HTR-8/SVneo (cell line): ENCODE results near the gene ZNF235.
A peak's percentile ranks its signal among the peaks of the same experiment; 100 is the strongest.
"Not testable (repeated sequence)": the region's sequence is repeated elsewhere in the genome, so short reads cannot be mapped to it uniquely, and the experiment has no call there.

Experiments used
- DNase-seq: peaks from one replicate; pipeline ENCODE4 v3.0.0; 2011; ENCODE audit warnings: low spot score, mixed read lengths; ENCODE audit not compliant: insufficient read length
- FAIRE-seq: peaks from 2 replicates; lab custom pipeline; 2011; peaks lifted over from hg19 to GRCh38; lab: Jason Lieb, UNC

ZNF235 gene

DNA sequence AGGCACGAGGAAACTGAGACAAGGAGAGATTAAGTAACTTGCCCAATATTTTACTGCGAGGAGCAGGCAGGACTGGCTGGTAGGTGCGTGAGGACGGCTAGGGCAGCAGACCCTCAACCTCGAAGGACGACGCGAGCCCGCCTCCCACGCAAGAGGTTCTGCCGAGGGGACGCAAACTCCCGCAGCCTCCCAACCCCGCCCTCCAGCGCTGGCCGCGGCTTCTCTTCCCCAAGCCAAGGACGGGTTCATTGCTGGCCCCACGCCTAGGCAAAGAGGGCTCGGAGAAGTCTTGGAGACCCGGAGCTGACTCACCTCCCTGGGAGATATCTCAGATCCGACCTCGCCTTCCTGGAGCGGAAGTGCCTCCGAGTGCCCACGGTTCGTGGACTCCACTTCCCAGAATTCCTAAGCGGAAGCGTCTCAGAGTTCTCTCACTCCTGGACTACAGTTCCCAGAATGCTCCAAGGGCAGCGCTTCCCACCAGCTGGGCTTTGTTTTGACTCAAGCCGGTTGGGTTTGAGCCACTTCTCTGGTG lies at the start of gene ZNF235:
ZNF235 (minus strand) TSS at position 367 of the 535 bp plus-strand sequence. CDS start 1,621 bp downstream, outside the sequence.
- peak; percentile 31 for FAIRE-seq
- DNase-seq: peak; percentile 94

DNA sequence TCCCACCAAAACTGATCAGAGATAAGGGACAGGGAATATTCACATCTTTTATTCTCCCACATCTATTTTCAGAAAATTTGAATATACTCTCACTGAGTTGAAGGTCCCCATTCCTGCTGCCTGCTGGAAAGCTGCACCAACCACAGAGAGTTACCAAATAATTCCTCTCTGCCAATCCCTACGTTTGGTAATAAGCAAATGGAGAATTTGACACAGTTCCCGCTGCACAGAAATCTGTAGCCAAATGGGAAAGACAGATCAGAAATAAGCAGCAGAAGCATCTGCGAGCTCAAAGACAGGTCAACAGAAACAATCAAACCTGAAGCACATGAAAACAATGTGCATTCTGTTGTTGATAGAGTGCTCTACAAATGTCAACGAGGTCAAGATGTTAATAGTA lies 41.7 kb upstream of the ZNF235 start:
- no peak for FAIRE-seq

DNA sequence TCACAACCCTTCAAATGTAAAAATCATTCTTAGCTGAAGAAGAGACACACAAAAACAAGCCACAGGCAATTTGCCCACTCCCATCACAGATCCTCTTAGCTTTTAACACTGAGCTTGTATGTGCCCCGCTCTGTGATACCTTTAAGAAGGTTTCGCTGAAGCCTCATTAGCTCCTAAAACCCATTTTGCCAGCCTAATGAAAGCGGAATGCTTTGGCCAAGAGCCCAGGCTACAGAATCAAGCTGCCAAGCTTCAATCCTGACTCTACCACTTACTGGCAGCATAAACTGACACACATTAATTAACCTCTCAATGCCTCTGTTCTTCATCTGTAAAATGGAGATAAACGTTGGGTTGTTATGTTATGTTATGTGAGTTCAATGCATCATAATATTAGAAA lies 41.1 kb upstream of the ZNF235 start:
- no peak for FAIRE-seq

More for the DNA sequence above, 41.7 kb upstream of the ZNF235 start:
- no peak for DNase-seq

DNA sequence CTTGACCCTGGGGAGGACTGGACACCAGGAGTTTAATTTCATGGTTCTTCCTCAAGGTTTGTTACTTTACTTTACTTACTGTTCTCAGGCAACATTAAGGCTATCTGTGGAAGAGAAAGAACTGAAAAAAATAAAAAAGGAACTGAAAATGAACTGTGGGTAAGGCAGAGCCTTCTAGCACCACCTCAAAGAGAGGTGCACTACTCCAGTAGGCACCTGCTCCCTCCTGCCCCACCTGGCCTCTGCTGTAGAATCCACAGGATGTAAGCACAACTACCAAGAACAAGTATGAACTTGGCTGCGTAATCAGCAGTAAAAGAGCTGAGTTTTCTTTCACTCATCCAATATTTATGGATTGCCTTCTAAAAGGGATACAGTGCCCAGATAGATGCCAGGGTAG lies 39.4 kb upstream of the ZNF235 start:
- no peak for FAIRE-seq
- DNase-seq: no peak

More for the DNA sequence above, 41.1 kb upstream of the ZNF235 start:
- no peak for DNase-seq

DNA sequence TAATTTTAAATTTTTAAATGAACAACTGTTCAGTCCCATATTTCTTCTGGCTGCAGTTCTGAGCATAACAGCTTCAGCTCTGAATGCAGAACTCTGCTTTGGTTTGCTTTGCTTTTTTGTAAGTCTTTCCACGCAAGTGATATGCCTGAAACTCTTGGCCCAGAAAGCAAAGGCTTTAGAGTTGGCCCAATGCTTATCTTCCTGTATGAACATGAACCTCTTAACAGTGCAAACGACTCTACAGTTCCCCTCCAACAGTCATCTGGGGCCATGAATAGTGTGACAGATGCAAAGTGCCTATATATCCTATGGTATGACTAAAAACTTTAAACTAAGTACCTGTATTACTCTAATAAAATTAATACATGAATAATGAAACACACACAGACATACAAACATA lies 37.0 kb upstream of the ZNF235 start:
- no peak for FAIRE-seq

DNA sequence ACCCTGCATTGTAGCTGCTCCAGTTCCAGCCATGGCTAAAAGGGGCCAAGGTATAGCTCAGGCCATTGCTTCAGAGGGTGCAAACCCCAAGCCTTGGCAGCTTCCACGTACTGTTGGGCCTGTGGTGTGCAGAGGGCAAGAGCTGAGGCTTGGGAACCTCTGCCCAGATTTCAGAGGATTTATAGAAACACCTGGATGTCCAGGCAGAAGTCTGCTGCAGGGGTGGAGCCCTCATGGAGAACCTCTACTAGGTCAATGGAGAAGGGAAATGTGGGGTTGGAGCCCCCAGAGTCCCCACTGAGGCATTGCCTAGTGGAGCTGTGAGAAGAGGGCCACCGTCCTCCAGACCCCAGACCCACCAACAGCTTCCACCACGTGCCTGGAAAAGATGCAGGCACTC lies 29.8 kb upstream of the ZNF235 start:
- FAIRE-seq, DNase-seq: not testable (repeated sequence)

More for the DNA sequence above, 37.0 kb upstream of the ZNF235 start:
- no peak for DNase-seq

DNA sequence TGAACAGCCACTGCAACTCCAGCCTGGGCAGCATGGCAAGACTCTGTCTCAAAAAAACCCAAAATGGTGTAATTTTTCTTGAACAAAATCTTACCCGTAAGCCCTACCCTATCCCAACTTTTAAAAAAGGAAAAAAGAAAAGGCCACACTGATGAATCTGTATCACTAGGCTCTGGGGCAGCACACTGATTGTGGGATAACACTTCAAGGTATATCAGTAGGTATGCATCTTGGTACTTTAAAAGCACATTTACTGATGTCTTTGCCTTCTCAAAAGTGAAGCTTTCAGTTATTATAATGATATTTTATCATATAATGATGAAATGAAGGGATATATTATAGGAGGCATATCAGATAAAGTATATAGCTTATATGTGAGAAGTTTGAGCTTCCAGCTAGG lies 27.3 kb upstream of the ZNF235 start:
- DNase-seq (no peak), FAIRE-seq (no peak)

DNA sequence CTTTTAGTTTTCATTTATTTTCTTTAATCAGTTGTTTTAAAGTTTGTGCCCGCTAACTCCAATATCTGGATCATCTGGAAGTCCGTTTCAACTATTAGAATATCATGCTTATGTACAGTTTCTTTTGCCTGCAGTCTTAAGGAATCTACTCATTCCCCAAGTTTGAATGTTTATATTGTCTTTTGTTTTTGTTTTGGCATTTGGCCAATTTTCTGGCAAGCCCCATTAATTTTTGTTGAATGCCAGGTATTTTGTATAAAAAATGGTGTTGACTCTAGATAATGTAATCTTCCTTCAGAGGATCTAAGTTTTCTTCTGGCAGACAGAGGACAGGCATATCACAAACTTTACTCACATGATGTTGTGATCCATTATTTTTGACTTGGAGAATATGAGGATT lies 11.1 kb upstream of the ZNF235 start:
- FAIRE-seq (no peak), DNase-seq (no peak)

DNA sequence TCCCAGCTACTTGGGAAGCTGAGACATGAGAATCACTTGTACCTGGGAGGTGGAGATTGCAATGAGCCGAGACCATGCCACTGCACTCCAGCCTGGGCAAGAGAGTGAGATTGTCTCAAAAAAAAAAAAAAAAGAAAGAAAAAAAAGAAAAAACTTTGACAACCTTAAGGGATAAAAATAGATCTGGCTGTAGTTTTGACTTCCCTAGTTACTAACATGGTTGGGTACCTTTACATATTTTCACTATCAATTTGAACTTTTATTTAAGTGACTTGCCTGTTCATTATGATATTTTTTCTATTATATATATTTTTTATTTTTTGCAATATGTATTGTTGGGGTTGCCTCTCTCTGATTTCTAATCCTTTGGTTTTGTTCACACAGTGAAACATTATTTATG lies 8.4 kb upstream of the ZNF235 start:
- FAIRE-seq (no peak), DNase-seq (no peak)

DNA sequence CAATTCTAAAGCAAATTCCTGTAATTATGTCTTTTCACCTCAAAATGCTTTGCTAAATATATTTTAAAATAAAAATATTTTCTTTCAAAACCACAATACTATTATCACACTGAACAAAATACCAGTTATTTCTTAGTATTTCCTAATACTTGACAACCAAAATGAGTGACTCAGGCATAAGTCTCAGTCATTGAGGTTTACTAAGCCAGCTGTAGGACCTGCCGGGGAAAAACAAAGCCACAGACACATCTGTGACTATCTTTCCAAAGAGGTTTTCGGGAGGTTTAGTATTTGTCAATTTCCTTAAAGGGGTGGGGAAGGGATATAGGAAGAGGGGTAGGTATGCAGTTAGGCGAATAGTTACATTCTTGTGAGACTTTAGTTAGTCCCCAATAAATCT lies 3.2 kb upstream of the ZNF235 start:
- DNase-seq: no peak
- FAIRE-seq: no peak

DNA sequence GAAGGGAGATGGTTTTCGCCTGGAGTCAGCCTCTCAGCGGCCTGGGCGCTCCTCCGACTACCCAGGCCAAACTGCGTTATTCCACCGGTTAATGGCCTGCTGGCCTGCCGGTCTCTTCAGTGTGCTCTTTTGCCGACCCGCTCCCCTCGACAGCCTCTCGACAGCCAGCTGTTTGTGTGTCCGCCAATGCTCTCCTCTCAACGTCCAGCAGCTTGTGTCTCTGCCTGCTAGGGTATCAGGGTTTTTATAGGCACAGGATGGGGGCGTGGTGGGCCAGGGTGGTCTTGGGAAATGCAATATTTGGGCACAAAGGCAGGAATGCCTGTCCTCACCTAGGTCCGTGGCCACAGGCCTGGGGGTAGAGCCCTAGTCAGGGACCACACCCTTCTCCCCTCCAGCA lies 1.5 kb upstream of the ZNF235 start:
- FAIRE-seq (no peak), DNase-seq (no peak)

DNA sequence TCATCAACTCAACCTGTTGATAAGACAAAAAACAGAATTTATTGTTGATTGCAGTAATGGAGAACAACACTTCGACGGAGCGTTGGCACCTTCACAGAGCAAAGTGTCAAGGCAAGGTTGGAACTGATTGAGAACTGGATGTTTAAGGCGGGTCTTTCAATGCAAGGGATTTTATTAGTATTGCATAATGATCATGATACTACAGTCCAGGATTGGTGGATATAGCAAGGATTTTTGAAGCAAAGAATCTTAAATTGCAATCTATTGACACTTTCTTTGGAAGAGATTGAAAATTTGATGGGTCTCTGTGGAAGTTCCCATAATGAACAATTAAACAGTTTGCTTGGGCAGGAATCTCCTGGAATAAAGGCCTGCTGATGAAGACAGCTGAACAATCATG lies 632 bp upstream of the ZNF235 start:
- FAIRE-seq (no peak), DNase-seq (no peak)

DNA sequence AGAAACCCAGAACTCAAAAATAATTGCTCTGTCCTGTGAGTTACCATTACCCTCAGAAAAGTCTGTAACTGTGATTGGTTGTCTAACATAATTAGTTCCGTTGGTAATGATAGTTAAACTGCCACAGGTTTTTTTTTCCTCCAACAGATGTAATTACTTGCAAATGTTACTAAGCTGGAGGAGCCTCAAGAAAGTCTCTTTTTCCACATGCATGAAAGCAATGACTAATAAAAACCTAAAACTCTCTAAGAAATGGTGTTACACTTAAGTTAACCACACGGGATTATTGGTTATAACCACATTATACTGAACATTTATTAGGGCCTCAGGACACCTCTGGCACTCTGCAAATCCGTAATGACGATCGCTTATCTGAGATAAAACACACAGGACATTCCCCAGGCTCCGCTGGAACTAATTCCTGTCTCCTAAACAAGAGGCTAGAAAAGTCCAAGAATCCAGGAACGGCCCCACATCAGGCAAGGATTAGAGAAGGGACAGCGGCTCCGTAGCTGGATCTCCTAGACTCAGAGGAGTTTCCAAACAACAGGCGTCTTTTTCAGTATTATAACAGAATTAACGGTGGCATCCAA lies 753 bp downstream of the ZNF235 start:
- no peak for FAIRE-seq
- peak; percentile 13 for DNase-seq

DNA sequence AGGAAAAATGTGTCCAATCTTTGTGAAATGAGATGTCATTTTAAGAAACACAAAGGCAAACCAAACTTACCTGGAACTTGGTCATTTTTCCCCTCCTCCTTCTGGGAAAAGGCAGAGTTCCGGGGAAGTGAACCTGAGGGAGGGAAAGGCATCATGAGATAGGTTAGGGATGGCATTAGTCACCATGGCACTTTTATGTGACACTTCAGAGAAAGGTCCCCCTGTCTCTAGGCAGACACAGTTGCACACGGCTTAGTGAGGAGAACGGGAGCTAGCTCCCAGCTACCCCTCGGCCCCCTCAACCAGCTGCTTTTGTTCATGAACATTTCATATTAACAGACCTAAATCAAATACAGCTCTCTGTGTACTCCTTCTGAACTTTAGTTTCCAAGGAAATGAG lies 1.5 kb downstream of the ZNF235 start:
- FAIRE-seq: no peak

DNA sequence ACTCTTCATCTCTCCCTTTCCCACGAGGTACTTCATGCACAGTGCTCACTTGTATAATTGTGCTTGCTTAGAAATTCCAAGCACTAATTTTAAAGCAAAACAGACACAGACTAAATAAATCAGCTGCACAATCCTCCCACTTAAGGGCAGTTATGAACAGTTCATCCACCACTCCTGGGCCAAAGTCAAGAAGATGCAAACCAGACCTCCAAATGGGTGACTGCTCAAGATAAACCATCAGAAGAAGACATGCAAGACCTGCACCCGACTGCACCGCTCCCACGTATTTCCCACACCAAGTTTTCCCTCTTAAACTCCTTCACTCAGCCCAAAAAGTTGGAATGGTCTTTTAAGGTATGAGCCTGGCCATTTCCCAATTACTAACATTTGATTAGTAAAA lies 19.9 kb downstream of the ZNF235 start:
- no peak for FAIRE-seq

More for the DNA sequence above, 1.5 kb downstream of the ZNF235 start:
- no peak for DNase-seq

DNA sequence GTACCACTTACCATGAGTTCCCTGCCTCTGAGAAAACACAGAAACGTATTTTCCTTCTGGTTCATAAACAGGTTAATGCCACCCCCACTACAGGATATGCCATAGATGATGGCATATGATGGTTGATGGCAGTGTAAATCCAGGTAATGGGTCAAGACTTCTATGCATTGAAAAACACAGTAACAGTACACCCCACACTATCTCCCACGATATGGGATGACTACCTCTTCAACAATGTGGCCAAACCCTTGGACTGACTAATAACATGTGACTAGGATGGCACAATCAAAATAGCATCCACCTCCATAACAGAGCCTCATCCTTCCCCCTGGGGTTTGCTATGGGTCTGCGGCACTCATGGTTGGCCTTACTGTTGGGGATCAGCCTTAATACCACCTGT lies 22.0 kb downstream of the ZNF235 start:
- DNase-seq (no peak), FAIRE-seq (no peak)

More for the DNA sequence above, 19.9 kb downstream of the ZNF235 start:
- DNase-seq: no peak

DNA sequence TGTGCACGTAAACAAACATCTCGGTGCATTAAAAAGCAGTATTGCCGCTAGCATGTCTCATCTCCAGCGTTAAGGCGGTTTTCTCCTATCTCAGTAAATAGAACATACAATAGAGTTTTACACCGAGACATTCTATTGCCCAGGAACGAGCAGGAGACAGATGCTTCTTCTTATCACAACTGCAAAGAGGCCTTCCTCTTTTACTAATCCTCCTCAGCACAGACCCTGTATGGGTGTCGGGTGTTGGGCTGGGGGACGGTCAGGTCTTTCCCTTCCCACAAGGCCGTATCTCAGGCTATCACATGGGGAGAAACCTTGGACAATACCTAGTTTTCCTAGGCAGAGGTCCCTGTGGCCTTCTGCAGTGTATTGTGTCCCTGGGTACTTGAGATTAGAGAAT lies 23.9 kb downstream of the ZNF235 start:
- no peak for DNase-seq
- no peak for FAIRE-seq

DNA sequence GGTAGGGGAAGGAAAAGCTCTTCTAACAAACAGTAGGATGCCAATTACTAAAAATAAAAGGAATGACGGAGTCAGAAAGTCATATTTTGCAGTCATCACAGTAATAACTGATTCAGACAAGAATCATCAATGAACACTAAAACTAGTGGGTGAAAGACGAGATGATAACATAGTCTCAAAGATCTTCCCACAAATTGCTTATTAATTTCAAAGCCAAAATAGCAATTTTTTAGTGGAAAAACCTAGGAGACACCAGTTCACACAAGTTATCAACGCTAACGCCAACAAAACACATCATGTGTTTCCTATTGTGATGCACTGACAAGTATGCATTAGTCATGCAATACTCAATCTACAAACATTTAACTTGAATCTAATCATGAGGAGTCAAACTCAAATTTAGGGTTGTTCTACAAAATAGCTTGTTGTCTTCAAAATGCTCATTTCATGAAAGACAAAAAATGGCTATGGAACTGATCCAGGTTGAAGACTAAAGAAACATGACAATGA lies 26.6 kb downstream of the ZNF235 start:
- no peak for DNase-seq
- FAIRE-seq: no peak

DNA sequence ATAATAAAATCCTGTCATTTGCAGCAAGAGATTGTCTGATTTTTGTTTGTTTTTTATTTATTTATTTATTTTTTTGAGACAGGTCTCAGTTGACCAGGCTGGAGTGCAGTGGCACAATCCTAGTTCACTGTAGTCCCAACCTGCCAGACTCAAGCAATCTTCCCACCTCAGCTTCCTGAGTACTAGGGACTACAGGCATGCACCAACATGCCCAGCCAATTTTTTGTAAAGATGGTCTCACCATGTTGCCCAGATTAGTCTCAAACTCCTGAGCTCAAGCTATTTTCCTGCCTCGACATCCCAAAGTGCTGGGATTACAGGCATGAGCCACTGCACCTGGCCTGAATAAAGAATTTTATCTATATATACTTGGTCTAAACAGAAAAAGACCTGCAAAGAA lies 27.5 kb downstream of the ZNF235 start:
- no peak for DNase-seq
- FAIRE-seq: no peak

DNA sequence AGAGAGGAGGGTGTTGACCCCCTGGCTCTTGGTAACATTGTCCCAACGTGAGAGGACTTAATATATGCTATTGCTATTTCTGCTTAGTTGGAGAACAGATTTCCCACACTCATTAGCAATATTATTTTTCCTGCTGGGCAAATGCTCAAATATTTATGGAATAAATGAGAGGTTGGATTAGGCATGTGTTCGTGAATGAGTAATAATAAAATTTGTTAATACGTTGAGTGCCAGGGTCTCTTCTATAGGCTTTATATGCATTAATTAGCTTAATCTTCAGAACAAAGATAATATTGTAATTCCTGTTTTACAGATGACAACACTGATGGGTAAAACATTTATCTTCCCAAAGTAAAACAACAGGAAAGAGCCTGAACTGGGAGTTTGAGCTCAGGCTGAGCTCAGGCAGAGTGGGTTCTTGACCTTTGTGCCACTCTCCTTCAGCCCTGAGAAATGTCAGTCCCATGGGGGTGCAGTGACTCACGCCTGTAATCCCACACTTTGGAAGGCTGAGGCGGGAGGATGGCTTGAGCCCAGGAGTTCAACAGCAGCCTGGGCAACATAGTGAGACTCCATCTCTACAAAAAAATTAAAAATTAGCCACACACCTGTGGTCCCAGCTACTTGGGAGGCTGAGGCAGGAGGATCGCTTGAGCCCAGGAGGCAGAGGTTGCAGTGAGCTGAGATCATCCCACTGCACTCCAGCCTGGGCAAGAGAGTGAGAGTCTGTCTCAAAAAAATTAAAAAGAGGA lies 44.0 kb downstream of the ZNF235 start:
- DNase-seq (no peak), FAIRE-seq (no peak)

DNA sequence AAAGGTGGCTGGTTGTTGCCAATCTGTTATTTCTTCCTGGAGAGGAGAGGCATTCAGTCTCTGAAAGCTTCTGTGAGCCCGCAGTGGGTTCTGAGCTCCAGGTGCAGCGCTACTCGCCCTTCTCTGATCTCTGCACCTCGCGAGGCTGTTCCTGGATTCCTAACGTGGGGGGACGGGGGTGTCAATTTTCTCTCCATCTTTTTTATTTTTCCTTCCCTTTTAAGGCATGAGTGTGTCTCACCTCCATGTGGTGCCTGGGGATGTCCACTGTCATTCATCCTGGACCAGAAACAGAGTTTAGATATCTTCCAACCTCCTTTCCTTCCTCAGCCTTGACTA lies 44.5 kb downstream of the ZNF235 start:
- FAIRE-seq (no peak), DNase-seq (no peak)
